Stomach (tissue), 19 donors: ENCODE results near the gene ETS2. TPM values are rescaled to one million over a fixed set of nuclear protein-coding genes. Genes with fewer than 3 reads are reported as not detected.

Source experiments
- DNase-seq, 2 donors: peaks; one replicate each; pipeline versions ENCODE4 v3.0.0 to v3.0.0-alpha.2; 2013 to 2019
- H3K27ac ChIP-seq, 5 donors: fragments of 200-600 bp in 4 of 5; sonication (generic) in 4 of 5; one replicate each; pipeline ENCODE4 v1.5.1; 2013 to 2019; ENCODE audit warnings: mild to moderate bottlenecking in 1 of 5, moderate library complexity in 1 of 5
- H3K27me3 ChIP-seq, 3 donors: fragments of 200-600 bp; sonication (generic); one replicate each; pipeline ENCODE4 v1.5.1; 2017 to 2019; ENCODE audit warnings: mixed run types in 1 of 3
- H3K36me3 ChIP-seq, 4 donors: fragments of 200-600 bp; sonication (generic); 1 replicate in 3 of 4; 2 replicates in 1 of 4; pipeline ENCODE4 v1.5.1; 2016 to 2019
- H3K4me1 ChIP-seq, 4 donors: fragments of 200-600 bp; sonication (generic); one replicate each; pipeline ENCODE4 v1.5.1; 2016 to 2019
- H3K4me3 ChIP-seq, 4 donors: fragments of 200-600 bp; sonication (generic) in 3 of 4; one replicate each; pipeline ENCODE4 v1.5.1; 2016 to 2019; ENCODE audit warnings: mild to moderate bottlenecking in 1 of 4
- H3K9me3 ChIP-seq, 4 donors: fragments of 200-600 bp; sonication (generic); one replicate each; pipeline ENCODE4 v1.5.1; 2016 to 2019
- CTCF ChIP-seq, 7 experiments: fragments of 450-650 bp in 4 of 7; fragments of 200-600 bp in 3 of 7; sonication (generic) in 3 of 7; IDR thresholded peaks; one replicate each; pipeline ENCODE4 v1.5.1; 2016 to 2019; ENCODE audit warnings: antibody characterized with exemption in 7 of 7, control low read depth in 2 of 7, mild to moderate bottlenecking in 1 of 7
- EP300 ChIP-seq: sonication (generic); formaldehyde crosslinking; IDR thresholded peaks from one replicate; pipeline ENCODE4 v1.6.1; 2017; ENCODE audit warnings: antibody characterized with exemption
- POLR2A ChIP-seq, 4 donors: fragments of 450-650 bp; IDR thresholded peaks; one replicate each; pipeline ENCODE4 v1.6.1; 2016; ENCODE audit warnings: antibody characterized with exemption in 4 of 4, control low read depth in 2 of 4, mild to moderate bottlenecking in 1 of 4, moderate library complexity in 1 of 4
- POLR2AphosphoS5 ChIP-seq, 3 donors: sonication (generic); formaldehyde crosslinking; IDR thresholded peaks; one replicate each; pipeline ENCODE4 v1.6.1; 2016; ENCODE audit warnings: antibody characterized with exemption in 3 of 3
- WGBS, 5 donors: extraction: QIAGEN DNeasy Blood & Tissue Kit in 3 of 5; methylation state at CpG; one replicate each; pipeline versions ENCODE4 v1.1.5 to v1.1.7; 2013 to 2018; 5-methylcytosine and 5-hydroxymethylcytosine counted together
- intact Hi-C: fragments of 100-400 bp; cut with DNase I; formaldehyde crosslinking; loops from one replicate; pipeline ENCODE4 v1.15.1; 2023; ENCODE audit warnings: low total_unique reads
- long read RNA-seq, 10 donors: transcript quantifications; one replicate each; lab custom pipeline, GENCODE V29; 2026
- polyA plus RNA-seq, 3 donors: library from polyadenylated mRNA; stranded (reverse); fragments of 200-250 nt; gene quantifications; one replicate each; pipeline ENCODE4 v1.2.3, GENCODE V29; 2013
- total RNA-seq, 5 donors: library from RNA; depleted of rRNA; stranded (reverse); fragments of >200 nt; gene quantifications; one replicate each; pipeline versions ENCODE4 v1.1.0 to v1.2.3, GENCODE V29; 2014 to 2016
- donor health status: healthy with polysubstance abuse.
- donor health status: Bipolar disorder and iron deficiency.
- donor health status: healthy.

The ETS2 gene
- total RNA-seq (10 to 100 TPM; 33.8 to 80.0 (median 44.3) TPM), polyA plus RNA-seq (10 to 100 TPM; 40.2 to 60.3 (median 57.0) TPM)
- long read RNA-seq, donor 1, partial matches to known transcripts = 0 of 3 reads
- long read RNA-seq, donor 1, other reads (novel, unspliced or antisense) = 0 of 3 reads
- long read RNA-seq, donor 2, transcript ETS2-202 (10 exons, 3,766 nt) = major isoform, 9 of 31 reads
- long read RNA-seq, donor 2, partial matches to known transcripts = 22 of 31 reads
- long read RNA-seq, donor 2, other reads (novel, unspliced or antisense) = 0 of 31 reads
- long read RNA-seq, donor 3, partial matches to known transcripts = 0 of 2 reads
- long read RNA-seq, donor 3, other reads (novel, unspliced or antisense) = 0 of 2 reads
- long read RNA-seq, donor 4 = 0 reads
- long read RNA-seq, donor 5, transcript ETS2-202 (10 exons, 3,766 nt) = major isoform, 5 of 11 reads
- long read RNA-seq, donor 5, partial matches to known transcripts = 6 of 11 reads
- long read RNA-seq, donor 5, other reads (novel, unspliced or antisense) = 0 of 11 reads
- long read RNA-seq, donor 6, transcript ETS2-202 (10 exons, 3,766 nt) = major isoform, 17 of 41 reads
- long read RNA-seq, donor 6, partial matches to known transcripts = 24 of 41 reads
- long read RNA-seq, donor 6, other reads (novel, unspliced or antisense) = 0 of 41 reads
- long read RNA-seq, donor 7, transcript ETS2-202 (10 exons, 3,766 nt) = major isoform, 11 of 27 reads
- long read RNA-seq, donor 7, partial matches to known transcripts = 16 of 27 reads
- long read RNA-seq, donor 7, other reads (novel, unspliced or antisense) = 0 of 27 reads
- long read RNA-seq, donor 8, partial matches to known transcripts = 10 of 11 reads
- long read RNA-seq, donor 8, other reads (novel, unspliced or antisense) = 0 of 11 reads
- long read RNA-seq, donor 9, partial matches to known transcripts = 5 of 7 reads
- long read RNA-seq, donor 9, other reads (novel, unspliced or antisense) = 0 of 7 reads
- long read RNA-seq, donor 10, partial matches to known transcripts = 0 of 3 reads
- long read RNA-seq, donor 10, other reads (novel, unspliced or antisense) = 0 of 3 reads

GRCh38 chr21:38805328-38806152 is at the start of gene ETS2:
TSS of gene ETS2 (plus strand) at chr21:38805929. CDS start at chr21:38810035, 4,106 bp downstream.
- intact Hi-C loops = no loop called here
- Histone ChIP-seq H3K27ac (peak within 1 kb of the TSS; percentile 93 to 99 (median 98)), H3K27me3 (no peaks in the 10 kb centered on the region), H3K9me3 (no peaks in the 10 kb centered on the region), H3K36me3 (peaks cover 0 to 20% (median 11%) of the 10 kb centered on the region in 4 donors), H3K4me3 (peak within 1 kb of the TSS; percentile 82 to 96 (median 89)), H3K4me1 (peaks cover 11 to 66% (median 39%) of the 10 kb centered on the region in 4 donors)
- 0 to 1% (median 1%) methylated on average over 54 to 76 of the region's 76 CpGs for WGBS, 5 donors
- peak; percentile 93 to 99 (median 99) for TF ChIP-seq POLR2AphosphoS5 (IDR thresholded peaks at IDR 0.05)
- TF ChIP-seq POLR2A (IDR thresholded peaks at IDR 0.05) = peak in 2 of 4 donors; percentile 60 to 65
- TF ChIP-seq CTCF (IDR thresholded peaks at IDR 0.05) = peak in 1 of 7 experiments; percentile 2
- no peak for TF ChIP-seq EP300
- peak; percentile 90 to 96 for DNase-seq

DNA sequence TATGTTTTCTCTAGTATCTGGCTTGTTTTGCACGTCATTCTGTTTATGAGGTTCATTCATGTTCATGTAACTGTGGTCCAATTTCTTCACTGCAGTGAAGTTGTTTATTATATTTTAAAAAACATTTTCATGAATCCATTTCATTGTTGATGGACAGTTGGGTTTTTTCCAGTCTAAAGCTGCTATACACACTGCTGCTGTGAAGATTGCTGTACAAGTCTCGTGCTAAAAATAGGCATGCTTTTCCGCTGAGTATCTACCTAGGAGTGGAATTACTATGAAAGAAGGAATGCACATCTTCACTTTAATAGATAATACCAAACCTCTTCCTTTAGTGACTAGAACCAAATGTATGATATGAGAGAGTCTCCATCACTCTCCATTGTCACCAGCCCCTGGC is 49.0 kb upstream of the ETS2 start:
- DNase-seq = no peak
- peaks cover 10 to 76% (median 35%) of the 10 kb centered on the region in 4 donors for H3K4me1 ChIP-seq
- intact Hi-C loops = no loop called here

DNA sequence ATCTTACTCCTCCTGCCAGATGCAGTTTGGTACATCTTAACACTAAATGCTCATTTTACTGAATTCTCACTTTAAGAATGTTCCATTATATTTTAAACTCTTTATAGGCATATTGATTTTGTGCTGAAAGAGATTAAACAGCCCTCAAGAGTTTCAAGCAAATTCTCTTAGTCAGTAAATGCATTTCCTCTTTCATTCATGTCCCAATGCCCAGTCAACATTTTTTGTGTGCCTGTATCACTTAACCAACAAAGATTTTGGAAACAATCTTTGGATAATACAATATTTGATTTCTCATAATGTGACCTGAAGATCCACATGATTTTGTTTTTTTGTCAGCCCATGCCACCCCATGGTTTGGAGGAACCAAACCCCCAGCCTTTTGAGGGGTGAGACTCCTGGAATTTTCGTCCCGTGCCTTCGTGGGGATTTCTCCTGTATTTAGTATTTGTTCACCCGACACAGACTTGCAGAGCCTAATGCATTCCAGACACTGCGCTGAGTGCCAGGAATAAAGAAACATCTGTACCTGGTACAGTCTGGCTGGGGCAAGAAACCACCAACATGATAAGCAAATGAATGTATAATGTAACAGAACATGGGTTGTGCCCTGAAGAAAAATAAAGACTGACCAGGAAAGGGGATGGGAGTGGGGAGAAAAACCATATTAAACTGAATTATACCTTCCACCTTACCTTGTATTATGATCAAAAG is 47.1 kb upstream of the ETS2 start:
- peak overlapping the region in 4 of 5 donors; percentile 41 to 75 (median 64) for H3K27ac ChIP-seq
- peaks cover 10 to 70% (median 39%) of the 10 kb centered on the region in 4 donors for H3K4me1 ChIP-seq

More for the DNA sequence above, 49.0 kb upstream of the ETS2 start:
- TF ChIP-seq POLR2AphosphoS5 (IDR thresholded peaks at IDR 0.05) = peak in 1 of 3 donors; percentile 6
- TF ChIP-seq POLR2A (IDR thresholded peaks at IDR 0.05) = no peak
- 73 to 92% (median 88%) methylated on average over 3 of the region's 3 CpGs for WGBS, 5 donors
- Histone ChIP-seq H3K9me3 (no peaks in the 10 kb centered on the region), H3K36me3 (no peaks in the 10 kb centered on the region), H3K27ac (peak overlapping the region in 3 of 5 donors; percentile 42 to 82 (median 72)), H3K4me3 (no peak overlapping the region), H3K27me3 (no peaks in the 10 kb centered on the region)

More for the DNA sequence above, 47.1 kb upstream of the ETS2 start:
- intact Hi-C loops = no loop called here
- no peaks in the 10 kb centered on the region for H3K9me3 ChIP-seq
- no peak for TF ChIP-seq POLR2A (IDR thresholded peaks at IDR 0.05)
- TF ChIP-seq CTCF (IDR thresholded peaks at IDR 0.05) = no peak
- no peak for TF ChIP-seq EP300
- no peak for TF ChIP-seq POLR2AphosphoS5 (IDR thresholded peaks at IDR 0.05)
- H3K27me3 ChIP-seq = no peaks in the 10 kb centered on the region
- H3K4me3 ChIP-seq = no peak overlapping the region
- 35 to 70% (median 37%) methylated on average over 5 of the region's 5 CpGs for WGBS, 5 donors
- H3K36me3 ChIP-seq = no peaks in the 10 kb centered on the region
- DNase-seq = peak; percentile 46 to 55
